Right atrium auricular region (tissue), 2 donors: ENCODE data around the gene SLC26A8. TPM values are rescaled to one million over a fixed set of nuclear protein-coding genes. Genes with fewer than 3 reads are reported as not detected.
"Not testable (repeated sequence)": the region's sequence is repeated elsewhere in the genome, so short reads cannot be mapped to it uniquely, and the experiment has no call there.

ENCODE experiments used
- DNase-seq: peaks from one replicate; pipeline ENCODE4 v3.0.0-alpha.2; 2019; ENCODE audit warnings: low spot score
- H3K27ac ChIP-seq, 2 donors: fragments of 200-600 bp; sonication (generic); 1 replicate in 1 of 2; 2 replicates in 1 of 2; pipeline ENCODE4 v1.5.1; 2016 to 2019
- H3K27me3 ChIP-seq, 2 donors: fragments of 200-600 bp; sonication (generic); one replicate each; pipeline versions ENCODE4 v1.5.1 to v1.6.0; 2017 to 2019
- H3K36me3 ChIP-seq: fragments of 200-600 bp; sonication (generic); one replicate; pipeline ENCODE4 v1.5.1; 2016
- H3K4me1 ChIP-seq, 2 donors: fragments of 200-600 bp; sonication (generic); one replicate each; pipeline versions ENCODE4 v1.5.1 to v1.6.0; 2017 to 2019
- H3K4me3 ChIP-seq, 2 donors: fragments of 200-600 bp; sonication (generic); 1 replicate in 1 of 2; 2 replicates in 1 of 2; pipeline ENCODE4 v1.5.1; 2017 to 2019; ENCODE audit warnings: mild to moderate bottlenecking in 1 of 2, moderate library complexity in 1 of 2
- H3K9me3 ChIP-seq, 2 donors: fragments of 200-600 bp; sonication (generic); one replicate each; pipeline ENCODE4 v1.5.1; 2019
- total RNA-seq, 2 donors: library from RNA; depleted of rRNA; stranded (reverse); fragments of >200 nt; gene quantifications; one replicate each; pipeline ENCODE4 v1.1.0, GENCODE V29; 2016
- TF ChIP-seq, protein P1 (sequence below), 2 donors: fragments of 200-600 bp; sonication (generic); IDR thresholded peaks; one replicate each; pipeline ENCODE4 v1.5.1; 2019; ENCODE audit warnings: antibody characterized with exemption in 2 of 2

Gene SLC26A8
- total RNA-seq, 2 donors from 2014 or later: not detected

DNA sequence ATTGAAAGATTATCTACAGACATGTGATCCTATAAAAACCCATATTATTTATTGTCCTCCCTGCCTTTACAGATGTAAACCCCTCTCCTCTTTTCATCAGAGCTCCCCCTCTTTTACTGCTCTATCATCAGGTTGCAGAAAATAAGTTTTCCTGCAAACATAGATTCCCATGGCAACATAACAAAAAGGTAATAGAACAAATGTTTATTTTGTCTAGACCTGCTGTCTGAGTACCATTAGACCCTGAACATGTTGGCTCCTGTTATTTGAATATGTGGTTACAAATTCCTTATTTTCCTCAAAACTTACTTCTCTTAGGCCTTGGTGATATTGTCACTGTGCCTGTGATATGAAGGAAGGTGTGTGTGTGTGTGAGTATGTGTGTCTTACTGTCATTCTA, 14.7 kb upstream of the SLC26A8 start:
- no peaks in the 10 kb centered on the region for H3K9me3 ChIP-seq
- no peak overlapping the region for H3K4me3 ChIP-seq
- H3K4me1 ChIP-seq: peaks cover 0 to 58% of the 10 kb centered on the region in 2 donors
- no peaks in the 10 kb centered on the region for H3K36me3 ChIP-seq
- TF ChIP-seq, protein P1, sequence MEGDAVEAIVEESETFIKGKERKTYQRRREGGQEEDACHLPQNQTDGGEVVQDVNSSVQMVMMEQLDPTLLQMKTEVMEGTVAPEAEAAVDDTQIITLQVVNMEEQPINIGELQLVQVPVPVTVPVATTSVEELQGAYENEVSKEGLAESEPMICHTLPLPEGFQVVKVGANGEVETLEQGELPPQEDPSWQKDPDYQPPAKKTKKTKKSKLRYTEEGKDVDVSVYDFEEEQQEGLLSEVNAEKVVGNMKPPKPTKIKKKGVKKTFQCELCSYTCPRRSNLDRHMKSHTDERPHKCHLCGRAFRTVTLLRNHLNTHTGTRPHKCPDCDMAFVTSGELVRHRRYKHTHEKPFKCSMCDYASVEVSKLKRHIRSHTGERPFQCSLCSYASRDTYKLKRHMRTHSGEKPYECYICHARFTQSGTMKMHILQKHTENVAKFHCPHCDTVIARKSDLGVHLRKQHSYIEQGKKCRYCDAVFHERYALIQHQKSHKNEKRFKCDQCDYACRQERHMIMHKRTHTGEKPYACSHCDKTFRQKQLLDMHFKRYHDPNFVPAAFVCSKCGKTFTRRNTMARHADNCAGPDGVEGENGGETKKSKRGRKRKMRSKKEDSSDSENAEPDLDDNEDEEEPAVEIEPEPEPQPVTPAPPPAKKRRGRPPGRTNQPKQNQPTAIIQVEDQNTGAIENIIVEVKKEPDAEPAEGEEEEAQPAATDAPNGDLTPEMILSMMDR (IDR thresholded peaks at IDR 0.05): no peak
- H3K27ac ChIP-seq: no peak overlapping the region
- H3K27me3 ChIP-seq: no peaks in the 10 kb centered on the region
- no peak for DNase-seq

DNA sequence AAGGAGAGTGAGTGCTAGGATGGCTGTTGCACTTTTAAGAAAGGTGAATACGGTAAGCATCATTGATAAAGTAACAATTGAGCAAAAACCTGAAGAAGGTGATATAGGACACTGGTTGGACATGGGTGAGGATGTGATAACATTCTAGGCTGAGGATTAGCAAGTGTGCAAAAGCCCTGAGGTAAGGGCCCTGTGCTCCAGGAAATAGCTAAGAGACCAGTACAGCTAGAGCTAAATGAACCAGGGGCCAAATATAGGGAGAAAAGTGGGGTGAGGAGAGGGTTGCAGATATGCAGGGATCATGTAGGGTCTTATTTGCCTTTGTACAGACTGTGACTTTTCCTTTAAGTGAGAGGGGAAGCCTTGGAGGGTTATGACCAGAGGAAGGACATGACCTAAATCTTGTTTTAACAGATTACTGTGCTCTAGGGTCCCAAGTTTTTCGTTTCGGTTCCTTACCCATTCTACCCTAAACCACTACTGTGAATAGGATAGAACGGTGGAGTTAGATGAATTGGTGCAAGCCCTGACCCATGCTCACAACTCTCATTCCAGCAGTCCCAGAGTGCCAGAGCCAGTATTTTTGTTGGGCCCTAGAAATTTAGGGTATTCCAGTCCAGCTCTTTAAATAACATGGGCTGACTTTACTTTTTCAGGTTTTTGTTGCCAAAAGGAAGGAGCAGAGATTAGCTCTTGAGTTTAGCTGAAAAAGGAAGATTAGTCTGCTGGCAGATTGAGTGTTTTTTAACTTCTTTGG, 13.9 kb upstream of the SLC26A8 start:
- peaks cover 0 to 66% of the 10 kb centered on the region in 2 donors for H3K4me1 ChIP-seq
- no peaks in the 10 kb centered on the region for H3K9me3 ChIP-seq
- no peak for DNase-seq
- TF ChIP-seq, protein P1 (IDR thresholded peaks at IDR 0.05): no peak
- H3K27ac ChIP-seq: no peak overlapping the region
- no peaks in the 10 kb centered on the region for H3K27me3 ChIP-seq
- H3K4me3 ChIP-seq: no peak overlapping the region
- H3K36me3 ChIP-seq: no peaks in the 10 kb centered on the region

DNA sequence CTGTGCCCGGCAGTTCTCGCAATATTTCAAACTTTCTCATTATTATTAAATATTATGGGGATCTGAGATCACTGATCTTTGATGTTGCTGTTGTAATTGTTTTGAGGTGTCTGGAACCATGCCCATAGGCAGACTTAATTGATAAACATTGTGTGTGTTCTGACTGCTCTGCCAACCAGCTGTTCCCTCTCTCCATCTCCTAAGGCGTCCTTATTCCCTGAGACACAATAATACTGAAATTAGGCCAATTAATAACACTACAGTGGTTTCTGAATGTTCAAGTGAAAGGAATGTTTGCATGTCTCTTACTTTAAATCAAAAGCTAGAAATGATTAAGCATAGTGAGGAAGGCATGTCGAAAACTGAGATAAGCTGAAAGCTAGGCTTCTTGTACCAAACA, 10.8 kb upstream of the SLC26A8 start:
- Histone ChIP-seq H3K36me3 (no peaks in the 10 kb centered on the region), H3K9me3 (no peaks in the 10 kb centered on the region), H3K4me3 (no peak overlapping the region), H3K4me1 (peaks cover 0 to 88% of the 10 kb centered on the region in 2 donors), H3K27me3 (no peaks in the 10 kb centered on the region), H3K27ac (no peak overlapping the region)
- TF ChIP-seq, protein P1 (IDR thresholded peaks at IDR 0.05): no peak
- no peak for DNase-seq

DNA sequence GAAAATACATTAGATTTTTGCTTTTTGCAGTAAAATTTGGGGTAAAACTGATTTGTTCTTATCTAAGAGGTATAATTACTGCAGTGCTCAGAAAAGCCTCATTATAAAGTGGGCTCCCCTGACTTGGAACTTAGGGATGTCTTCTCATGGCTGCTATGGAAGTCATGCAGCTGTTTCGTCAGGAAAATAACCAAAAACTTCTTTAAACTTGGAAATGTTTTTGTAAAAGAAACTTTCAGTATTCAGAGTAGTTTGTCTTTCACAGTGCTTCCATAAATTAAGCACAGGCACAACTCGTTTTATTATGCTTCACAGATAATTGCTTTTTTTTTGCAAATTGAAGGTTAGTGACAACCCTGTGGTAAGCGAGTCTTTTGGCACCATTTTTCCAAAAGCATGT, 10.0 kb upstream of the SLC26A8 start:
- no peak for DNase-seq
- Histone ChIP-seq H3K4me1 (peaks cover 0 to 89% of the 10 kb centered on the region in 2 donors), H3K9me3 (no peaks in the 10 kb centered on the region), H3K36me3 (no peaks in the 10 kb centered on the region), H3K27me3 (no peaks in the 10 kb centered on the region), H3K4me3 (no peak overlapping the region), H3K27ac (no peak overlapping the region)
- TF ChIP-seq, protein P1 (IDR thresholded peaks at IDR 0.05): no peak

DNA sequence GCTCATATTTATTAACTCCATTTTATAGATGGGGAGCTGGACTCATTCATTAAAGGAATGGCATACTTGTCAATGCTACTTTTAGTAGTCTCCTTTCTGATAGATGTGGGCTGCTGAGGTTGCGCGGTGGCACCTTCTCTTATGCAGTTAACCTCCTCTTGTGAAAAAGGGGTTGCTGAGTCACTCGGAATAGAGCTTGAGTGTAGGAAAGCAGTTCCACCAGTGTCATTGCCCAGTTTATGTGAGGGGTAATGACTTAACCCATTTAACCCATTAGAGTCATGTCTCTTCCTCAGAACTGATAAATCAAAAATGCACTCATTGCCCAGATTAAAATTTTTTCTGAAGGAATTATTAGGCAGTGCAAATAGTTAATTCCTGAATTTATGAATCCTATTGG, 9.5 kb upstream of the SLC26A8 start:
- no peak overlapping the region for H3K27ac ChIP-seq
- no peak overlapping the region for H3K4me3 ChIP-seq
- H3K9me3 ChIP-seq: no peaks in the 10 kb centered on the region

DNA sequence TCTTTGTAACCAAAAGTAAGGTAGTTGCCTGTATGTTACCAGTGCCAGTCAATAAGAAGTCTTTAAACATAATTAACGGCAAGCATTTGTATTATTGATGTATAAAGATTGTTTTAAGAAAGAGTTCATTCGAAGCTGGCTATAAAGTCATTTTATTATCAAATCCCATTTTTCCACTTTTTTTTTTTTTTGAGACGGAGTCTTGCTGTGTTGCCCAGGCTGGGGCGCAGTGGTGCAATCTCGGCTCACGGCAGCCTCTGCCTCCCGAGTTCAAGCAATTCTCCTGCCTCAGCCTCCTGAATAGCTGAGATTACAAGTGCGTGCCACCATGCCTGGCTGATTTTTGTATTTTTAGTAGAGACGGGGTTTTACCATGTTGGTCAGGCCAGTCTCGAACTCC, 8.7 kb upstream of the SLC26A8 start:
- DNase-seq, H3K4me3 ChIP-seq, H3K36me3 ChIP-seq, H3K27me3 ChIP-seq, H3K27ac ChIP-seq, H3K9me3 ChIP-seq: not testable (repeated sequence)
- peaks cover 0 to 77% of the 10 kb centered on the region in 2 donors for H3K4me1 ChIP-seq

More for the DNA sequence above, 9.5 kb upstream of the SLC26A8 start:
- no peak for DNase-seq
- TF ChIP-seq, protein P1 (IDR thresholded peaks at IDR 0.05): no peak
- Histone ChIP-seq H3K4me1 (peaks cover 0 to 85% of the 10 kb centered on the region in 2 donors), H3K27me3 (no peaks in the 10 kb centered on the region), H3K36me3 (no peaks in the 10 kb centered on the region)
